Stomach smooth muscle (tissue), 2 donors: ENCODE measurements around the gene NOTUM.
"Not testable (repeated sequence)": the region's sequence is repeated elsewhere in the genome, so short reads cannot be mapped to it uniquely, and the experiment has no call there.

ENCODE experiments used
- H3K27ac ChIP-seq: one replicate; pipeline ENCODE4 v1.7.0; 2013; ENCODE audit warnings: mild to moderate bottlenecking, low read length, inconsistent platforms
- H3K27me3 ChIP-seq, 2 donors: one replicate each; pipeline ENCODE4 v1.7.0; 2013; ENCODE audit warnings: low read length in 2 of 2; ENCODE audit not compliant: insufficient read depth in 2 of 2, control insufficient read depth in 1 of 2
- H3K36me3 ChIP-seq, 2 donors: one replicate each; pipeline ENCODE4 v1.7.0; 2013; ENCODE audit warnings: low read length in 2 of 2; ENCODE audit not compliant: control insufficient read depth in 2 of 2, insufficient read depth in 2 of 2
- H3K4me1 ChIP-seq: one replicate; pipeline ENCODE4 v1.7.0; 2013; ENCODE audit warnings: low read length; ENCODE audit not compliant: control insufficient read depth, insufficient read depth
- H3K4me3 ChIP-seq, 2 donors: one replicate each; pipeline ENCODE4 v1.7.0; 2013; ENCODE audit warnings: low read length in 2 of 2
- H3K9ac ChIP-seq, 2 donors: one replicate each; pipeline ENCODE4 v1.7.0; 2013; ENCODE audit warnings: low read length in 2 of 2, mild to moderate bottlenecking in 1 of 2
- H3K9me3 ChIP-seq, 2 donors: one replicate each; pipeline ENCODE4 v1.7.0; 2013; ENCODE audit warnings: low read length in 2 of 2; ENCODE audit not compliant: control insufficient read depth in 2 of 2
- donor health status: healthy.
- donor health status: Pancreatic carcinoma.

NOTUM gene

DNA sequence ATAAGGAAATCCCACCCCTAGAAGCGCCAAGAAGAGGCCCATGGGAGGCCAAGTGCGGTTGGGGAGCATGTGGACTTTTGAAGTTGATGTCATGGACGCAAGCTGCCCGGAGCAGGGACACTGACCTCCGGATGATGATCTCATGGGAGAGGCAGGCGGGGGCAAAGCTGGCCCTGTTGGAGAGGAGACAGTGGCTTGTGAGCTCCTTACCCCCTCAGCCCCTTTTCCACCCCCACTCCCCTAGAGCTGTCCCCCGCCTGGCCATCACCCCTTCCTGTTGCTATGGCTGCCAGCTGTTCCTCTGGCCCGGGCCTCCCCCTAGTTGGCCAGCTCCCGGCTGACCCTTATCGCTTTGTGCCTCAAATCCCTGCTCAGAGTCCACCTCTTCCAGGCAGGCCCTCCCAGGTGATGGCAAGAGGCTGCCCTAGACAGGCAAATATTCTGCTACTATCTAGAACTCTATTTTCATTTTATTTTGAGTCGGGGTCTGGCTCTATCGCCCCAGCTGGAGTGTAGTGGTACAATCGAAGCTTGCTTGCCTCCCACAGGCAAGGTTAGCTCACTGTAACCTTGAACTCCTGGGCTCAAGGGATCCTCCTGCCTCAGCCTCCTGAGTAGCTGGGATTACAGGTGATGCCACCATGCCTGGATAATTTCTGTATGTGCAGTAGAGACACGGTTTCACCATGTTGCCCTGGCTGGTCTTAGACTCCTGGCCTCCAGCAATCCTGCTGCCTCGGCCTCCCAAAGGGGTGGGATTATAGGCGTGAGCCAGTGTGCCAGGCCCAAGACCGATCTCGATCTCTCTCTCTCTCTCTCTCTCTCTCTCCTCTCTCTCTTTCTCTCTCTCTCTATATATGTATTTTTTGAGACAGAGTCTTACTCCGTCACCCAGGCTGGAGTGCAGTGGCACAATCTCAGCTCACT lies 6.6 kb downstream of the NOTUM start:
- Histone ChIP-seq H3K27ac (no peak overlapping the region), H3K4me1 (peaks cover 3% of the 10 kb centered on the region), H3K4me3 (no peak overlapping the region), H3K36me3 (no peaks in the 10 kb centered on the region), H3K9me3 (no peaks in the 10 kb centered on the region), H3K9ac (no peak overlapping the region), H3K27me3 (peaks cover 24 to 29% of the 10 kb centered on the region in 2 donors)

DNA sequence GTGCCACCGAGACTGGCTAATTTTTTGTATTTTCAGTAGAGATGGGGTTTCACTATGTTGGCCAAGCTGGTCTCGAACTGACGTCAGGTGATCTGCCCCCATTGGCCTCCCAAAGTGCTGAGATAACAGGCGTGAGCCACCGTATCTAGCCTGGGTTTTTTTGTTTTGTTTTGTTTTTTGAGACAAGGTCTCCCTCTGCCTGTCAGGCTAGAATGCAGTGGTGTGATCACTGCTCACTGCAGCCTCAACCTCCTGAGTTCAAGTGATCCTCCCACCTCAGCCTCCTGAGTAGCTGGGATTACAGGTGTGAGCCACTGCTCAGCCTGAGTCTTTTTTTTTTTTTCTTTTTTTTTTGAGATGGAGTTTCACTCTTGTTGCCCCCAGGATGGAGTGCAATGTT lies 7.5 kb downstream of the NOTUM start:
- H3K27me3 ChIP-seq = peaks cover 16 to 19% of the 10 kb centered on the region in 2 donors

GRCh38 chr17:81952792-81953228 lies 8.2 kb downstream of the NOTUM start:
- no peaks in the 10 kb centered on the region for H3K36me3 ChIP-seq
- H3K4me1 ChIP-seq = no peaks in the 10 kb centered on the region
- no peak overlapping the region for H3K4me3 ChIP-seq
- H3K9me3 ChIP-seq = no peaks in the 10 kb centered on the region
- peaks cover 12 to 13% of the 10 kb centered on the region in 2 donors for H3K27me3 ChIP-seq
- H3K9ac ChIP-seq = no peak overlapping the region
- no peak overlapping the region for H3K27ac ChIP-seq

More for the DNA sequence above, 7.5 kb downstream of the NOTUM start:
- H3K9me3 ChIP-seq, H3K36me3 ChIP-seq, H3K4me1 ChIP-seq, H3K9ac ChIP-seq, H3K4me3 ChIP-seq, H3K27ac ChIP-seq: not testable (repeated sequence)

DNA sequence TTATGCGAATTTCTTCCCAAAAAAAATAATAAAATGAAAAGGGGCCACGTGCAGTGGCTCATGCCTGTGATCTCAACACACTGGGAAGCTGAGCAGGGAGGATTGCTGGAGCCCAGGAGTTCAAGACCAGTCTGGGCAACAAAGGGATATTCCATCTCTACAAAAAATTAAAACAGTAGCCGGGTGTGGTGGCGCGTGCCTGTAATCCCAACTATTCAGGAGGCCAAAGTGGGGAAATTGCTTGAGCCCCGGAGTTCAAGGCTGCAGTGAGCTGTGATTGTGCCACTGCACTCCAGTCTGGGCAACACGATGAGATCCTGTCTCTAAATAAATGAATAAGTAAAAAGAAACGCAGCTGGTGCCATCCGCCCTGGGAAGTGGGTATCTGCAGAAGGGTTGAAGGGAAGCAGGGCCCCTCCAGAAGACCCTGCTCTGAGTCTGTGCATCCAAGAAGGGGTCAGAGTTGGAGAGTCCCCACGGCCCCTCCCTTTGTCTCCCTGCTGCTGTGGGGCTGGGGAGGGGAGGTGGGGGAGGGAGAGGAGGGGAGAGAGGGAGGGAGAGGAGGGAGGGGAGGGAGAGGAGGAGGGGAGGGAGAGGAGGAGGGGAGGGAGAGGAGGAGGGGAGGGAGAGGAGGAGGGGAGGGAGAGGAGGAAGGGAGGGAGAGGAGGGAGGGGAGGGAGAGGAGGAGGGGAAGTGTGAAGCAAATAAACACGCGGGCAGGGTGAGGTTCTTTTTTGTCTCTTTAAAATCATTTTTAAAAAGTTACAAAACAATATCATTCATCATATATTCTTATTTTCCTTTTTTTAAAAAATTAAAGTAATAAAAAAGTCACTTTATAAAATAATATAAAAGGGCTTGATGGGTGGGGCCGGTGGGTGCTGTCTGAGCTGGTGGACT lies 9.0 kb downstream of the NOTUM start:
- no peak overlapping the region for H3K4me3 ChIP-seq
- H3K27ac ChIP-seq = no peak overlapping the region
- H3K27me3 ChIP-seq = peaks cover 7 to 8% of the 10 kb centered on the region in 2 donors
- no peaks in the 10 kb centered on the region for H3K4me1 ChIP-seq
- no peaks in the 10 kb centered on the region for H3K9me3 ChIP-seq
- no peaks in the 10 kb centered on the region for H3K36me3 ChIP-seq
- H3K9ac ChIP-seq = no peak overlapping the region

DNA sequence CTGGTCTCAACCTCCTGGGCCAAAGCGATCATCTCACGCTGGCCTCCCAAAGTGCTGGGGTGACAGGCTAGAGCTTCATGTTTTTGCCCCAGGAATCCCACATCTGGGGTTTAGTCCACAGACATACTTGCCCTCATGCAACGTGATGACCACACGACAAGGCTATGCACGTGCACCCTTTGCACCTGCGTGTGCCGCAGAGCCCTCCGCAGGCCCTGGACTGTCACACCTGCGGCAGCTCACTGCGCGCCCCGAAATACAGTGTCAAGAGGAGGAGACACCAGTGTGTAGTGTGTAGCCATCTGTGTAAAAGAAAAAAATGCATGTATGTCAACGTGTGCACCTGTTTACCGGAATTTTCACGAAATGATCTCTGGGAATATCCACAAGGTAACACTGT lies 10.5 kb downstream of the NOTUM start:
- Histone ChIP-seq H3K4me3 (no peak overlapping the region), H3K9ac (no peak overlapping the region), H3K27ac (no peak overlapping the region), H3K36me3 (no peaks in the 10 kb centered on the region), H3K27me3 (peaks cover 0 to 3% of the 10 kb centered on the region in 2 donors), H3K4me1 (no peaks in the 10 kb centered on the region), H3K9me3 (no peaks in the 10 kb centered on the region)

DNA sequence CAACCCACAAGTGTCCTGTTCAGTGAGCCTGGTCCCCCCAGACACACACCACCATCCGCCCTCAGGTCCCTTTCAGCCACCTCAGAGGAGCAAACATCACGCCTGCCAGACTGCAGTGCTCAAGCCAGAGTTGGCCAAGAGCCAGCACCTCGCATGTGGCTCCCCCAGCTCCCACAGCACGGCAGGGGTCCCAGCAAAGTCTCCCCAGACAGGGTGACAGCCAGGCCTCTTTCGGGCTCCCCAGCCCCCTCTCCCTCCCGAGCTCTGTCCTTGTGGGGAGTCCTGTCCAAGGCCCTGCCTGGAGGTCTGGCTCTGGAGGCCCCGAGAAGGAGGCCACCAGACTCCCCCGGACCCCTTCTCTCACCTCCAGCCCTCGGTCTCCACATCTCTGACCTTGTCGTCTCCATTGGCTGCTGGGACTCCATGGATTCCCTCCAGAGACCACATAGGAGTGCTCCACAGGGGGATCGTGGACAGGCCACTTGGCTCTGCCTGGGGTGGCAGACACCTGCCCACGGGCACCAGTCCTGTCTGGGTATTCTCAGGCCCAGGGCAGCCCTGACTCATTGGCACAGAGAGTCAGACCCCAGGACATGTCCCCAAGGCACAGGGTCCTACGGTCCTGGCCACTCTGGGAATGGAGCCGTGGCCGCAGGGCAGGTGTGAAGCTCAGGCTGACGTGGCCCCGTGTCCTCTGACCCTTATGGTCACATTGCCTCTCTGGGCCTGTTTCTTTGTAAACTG lies 12.2 kb downstream of the NOTUM start:
- H3K9me3 ChIP-seq = no peaks in the 10 kb centered on the region
- H3K27me3 ChIP-seq = peaks cover 0 to 6% of the 10 kb centered on the region in 2 donors
- no peaks in the 10 kb centered on the region for H3K4me1 ChIP-seq
- no peak overlapping the region for H3K27ac ChIP-seq
- H3K36me3 ChIP-seq = no peaks in the 10 kb centered on the region
- no peak overlapping the region for H3K4me3 ChIP-seq
- no peak overlapping the region for H3K9ac ChIP-seq

DNA sequence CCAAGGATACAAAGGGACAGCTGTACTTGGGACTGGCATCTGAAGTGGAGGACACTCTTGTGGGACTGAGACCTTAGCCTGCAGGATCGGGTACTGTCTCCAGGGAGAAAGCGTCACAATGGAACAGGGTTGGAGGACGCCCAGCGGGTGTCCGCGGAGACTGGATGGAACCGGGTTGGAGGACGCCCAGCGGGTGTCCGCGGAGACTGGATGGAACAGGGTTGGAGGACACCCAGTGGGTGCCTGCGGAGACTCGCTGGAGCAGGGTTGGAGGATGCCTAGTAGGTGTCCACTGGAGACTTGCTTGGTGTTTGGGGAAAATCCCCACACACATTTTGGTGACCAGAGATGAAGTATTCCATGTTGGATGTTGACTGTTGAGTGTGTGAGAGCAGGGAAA lies 13.8 kb downstream of the NOTUM start, which contains the start of gene MYADML2:
MYADML2 (minus strand) TSS at position 45 of the 400 bp plus-strand sequence. CDS start 5,492 bp downstream, outside the sequence.
- H3K4me3 ChIP-seq = no peak within 1 kb of the TSS
- no peaks in the 10 kb centered on the region for H3K9me3 ChIP-seq
- H3K9ac ChIP-seq = no peak within 1 kb of the TSS
- H3K4me1 ChIP-seq = no peaks in the 10 kb centered on the region
- H3K27ac ChIP-seq = no peak within 1 kb of the TSS
- peaks cover 2 to 5% of the 10 kb centered on the region in 2 donors for H3K27me3 ChIP-seq
- no peaks in the 10 kb centered on the region for H3K36me3 ChIP-seq

GRCh38 chr17:81944858-81945257 lies 16.1 kb downstream of the NOTUM start:
- Histone ChIP-seq H3K9me3 (no peaks in the 10 kb centered on the region), H3K4me3 (no peak overlapping the region), H3K9ac (no peak overlapping the region), H3K36me3 (no peaks in the 10 kb centered on the region), H3K4me1 (peaks cover 4% of the 10 kb centered on the region), H3K27me3 (peaks cover 9 to 17% of the 10 kb centered on the region in 2 donors), H3K27ac (no peak overlapping the region)

DNA sequence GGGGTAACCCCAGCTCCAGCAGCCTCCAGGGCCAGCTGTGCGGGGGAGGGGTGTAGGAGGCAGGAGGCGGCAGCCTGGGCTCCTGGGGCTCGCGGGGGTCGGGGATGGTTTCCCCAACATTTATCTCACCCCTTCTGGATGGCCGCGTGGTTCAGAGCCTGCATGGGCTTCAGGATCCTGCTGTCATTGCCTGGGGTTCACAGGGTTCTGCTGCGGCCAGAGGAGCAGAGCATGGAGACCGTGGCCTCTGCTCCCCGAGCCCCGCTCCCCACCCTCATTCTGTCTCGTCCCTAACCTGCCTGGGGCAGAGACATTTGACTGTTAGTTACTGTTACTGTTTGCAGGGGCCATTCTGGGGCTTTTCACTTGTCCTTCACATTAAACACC lies 18.8 kb downstream of the NOTUM start:
- no peak overlapping the region for H3K4me3 ChIP-seq

DNA sequence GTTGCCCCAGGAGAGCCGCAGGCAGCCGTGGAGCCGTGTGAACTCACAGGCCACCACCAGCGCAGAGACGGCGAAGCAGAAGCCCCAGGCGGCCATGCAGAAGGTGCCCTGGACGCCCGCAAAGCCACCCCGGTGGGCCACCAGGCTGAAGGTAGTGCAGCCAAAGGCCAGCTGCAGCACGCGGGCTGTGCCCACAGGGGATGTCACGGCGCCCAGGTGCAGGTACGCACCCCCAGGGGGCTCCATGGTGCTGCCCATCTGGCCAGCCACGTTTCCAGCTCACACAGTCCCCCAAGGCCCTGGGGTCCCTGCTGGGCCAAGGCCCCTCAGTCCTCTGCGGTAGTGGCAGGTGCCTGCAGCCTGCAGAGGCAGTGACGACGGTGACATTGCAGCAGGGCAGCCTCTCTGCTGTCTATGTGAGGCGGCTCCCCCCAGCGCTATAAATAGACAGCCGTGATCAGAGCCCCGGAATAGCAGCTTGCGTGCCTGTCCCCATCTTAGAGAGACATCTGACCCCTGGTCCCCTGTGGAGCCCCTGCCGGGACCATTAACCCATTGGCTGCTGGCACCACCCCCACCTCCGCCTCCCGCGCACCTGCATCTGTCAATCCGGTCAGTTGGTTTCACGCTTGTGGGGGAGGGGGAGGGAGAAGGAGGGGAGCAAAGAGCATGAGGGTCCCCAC lies 19.4 kb downstream of the NOTUM start:
- Histone ChIP-seq H3K4me1 (peaks cover 12% of the 10 kb centered on the region), H3K9ac (no peak overlapping the region), H3K4me3 (no peak overlapping the region), H3K36me3 (no peaks in the 10 kb centered on the region), H3K27ac (no peak overlapping the region), H3K27me3 (peaks cover 9 to 17% of the 10 kb centered on the region in 2 donors), H3K9me3 (no peaks in the 10 kb centered on the region)

More for the DNA sequence above, 18.8 kb downstream of the NOTUM start:
- H3K27ac ChIP-seq = no peak overlapping the region
- H3K9me3 ChIP-seq = no peaks in the 10 kb centered on the region
- peaks cover 8% of the 10 kb centered on the region for H3K4me1 ChIP-seq
- H3K27me3 ChIP-seq = peaks cover 9 to 17% of the 10 kb centered on the region in 2 donors
- no peak overlapping the region for H3K9ac ChIP-seq
- no peaks in the 10 kb centered on the region for H3K36me3 ChIP-seq
